DND-41 (cell line): ENCODE measurements around the gene ZNF668.

ENCODE experiments used
- ATAC-seq: fragments of 200-7000 bp; cut with Tn5 transposase; 3 replicates; pipeline ENCODE4 v1.9.1; 2021; ENCODE audit warnings: low read depth; ENCODE audit not compliant: insufficient read depth
- DNase-seq: peaks from one replicate; pipeline ENCODE4 v3.0.0-alpha.2; 2020
- H2AFZ ChIP-seq: 2 replicates; pipeline ENCODE4 v1.6.0; 2012; ENCODE audit warnings: low read depth, low read length
- H3K27ac ChIP-seq: 2 replicates; pipeline ENCODE4 v1.5.1; 2012; ENCODE audit warnings: low read length, inconsistent platforms
- H3K27me3 ChIP-seq: fragments of 200-600 bp; sonication (generic); 2 replicates; pipeline ENCODE4 v1.6.0; 2012; ENCODE audit warnings: low read length, mild to moderate bottlenecking, inconsistent platforms; ENCODE audit not compliant: insufficient read depth, poor library complexity
- H3K36me3 ChIP-seq: 2 replicates; pipeline ENCODE4 v1.5.1; 2012; ENCODE audit warnings: low read length, inconsistent platforms; ENCODE audit not compliant: insufficient read depth
- H3K4me1 ChIP-seq: 2 replicates; pipeline ENCODE4 v1.5.1; 2012; ENCODE audit warnings: mild to moderate bottlenecking, low read length; ENCODE audit not compliant: insufficient read depth
- H3K4me2 ChIP-seq: 2 replicates; pipeline ENCODE4 v1.6.0; 2012; ENCODE audit warnings: mild to moderate bottlenecking, moderate library complexity, low read length, inconsistent platforms; ENCODE audit not compliant: insufficient read depth
- H3K4me3 ChIP-seq, 2 experiments: fragments of 200-600 bp in 1 of 2; shearing (Covaris generic) in 1 of 2; 2 replicates each; pipeline ENCODE4 v1.5.1; 2012 to 2016; ENCODE audit warnings: inconsistent platforms in 2 of 2, low read length in 2 of 2, mild to moderate bottlenecking in 2 of 2, low read depth in 1 of 2, moderate library complexity in 1 of 2
- H3K79me2 ChIP-seq: 2 replicates; pipeline ENCODE4 v1.6.0; 2012; ENCODE audit warnings: low read length, inconsistent platforms; ENCODE audit not compliant: insufficient read depth
- H3K9ac ChIP-seq: 2 replicates; pipeline ENCODE4 v1.6.0; 2012; ENCODE audit warnings: low read depth, mild to moderate bottlenecking, inconsistent platforms, low read length, moderate library complexity
- H3K9me3 ChIP-seq: 2 replicates; pipeline ENCODE4 v1.5.1; 2012; ENCODE audit warnings: low read length, moderate library complexity, mild to moderate bottlenecking, inconsistent platforms; ENCODE audit not compliant: insufficient read depth, severe bottlenecking
- H4K20me1 ChIP-seq: 2 replicates; pipeline ENCODE4 v1.6.0; 2012; ENCODE audit warnings: low read length; ENCODE audit not compliant: insufficient read depth
- CTCF ChIP-seq: IDR thresholded peaks from 2 replicates; pipeline ENCODE4 v1.5.1; 2012; ENCODE audit warnings: borderline replicate concordance, low read length, moderate library complexity, mild to moderate bottlenecking; ENCODE audit not compliant: poor library complexity, severe bottlenecking; ENCODE audit errors: extremely low read depth
- EZH2 ChIP-seq: IDR thresholded peaks from 3 replicates; pipeline ENCODE4 v1.6.1; 2012; ENCODE audit warnings: borderline replicate concordance, low read depth, mild to moderate bottlenecking, moderate library complexity, low read length, inconsistent platforms; ENCODE audit not compliant: severe bottlenecking

The ZNF668 gene

GRCh38 chr16:31073970-31074813 is at the start of gene ZNF668, which contains the start of gene ZNF646:
Gene ZNF668, minus strand, starts transcription at chr16:31074240. Its CDS starts 9,781 bp downstream, at chr16:31064459.
Gene ZNF646, plus strand, starts transcription at chr16:31074422. Its CDS starts 1,903 bp downstream, at chr16:31076325.
- ATAC-seq (peak; percentile 79), DNase-seq (peak; percentile 99)
- Histone ChIP-seq H3K4me2 (peak within 1 kb of the TSS; percentile 81), H3K4me3 (peak within 1 kb of the TSS; percentile 59 to 90), H3K27ac (peak within 1 kb of the TSS; percentile 87), H3K4me1 (peaks cover 25% of the 10 kb centered on the region), H2AFZ (peak within 1 kb of the TSS; percentile 85), H3K79me2 (peaks cover 88% of the 10 kb centered on the region), H3K9ac (peak within 1 kb of the TSS; percentile 70), H3K9me3 (no peaks in the 10 kb centered on the region), H3K36me3 (peaks cover 38% of the 10 kb centered on the region), H3K27me3 (no peaks in the 10 kb centered on the region), H4K20me1 (peaks cover 38% of the 10 kb centered on the region)
- TF ChIP-seq EZH2 (no peak), CTCF (peak; percentile 18)

DNA sequence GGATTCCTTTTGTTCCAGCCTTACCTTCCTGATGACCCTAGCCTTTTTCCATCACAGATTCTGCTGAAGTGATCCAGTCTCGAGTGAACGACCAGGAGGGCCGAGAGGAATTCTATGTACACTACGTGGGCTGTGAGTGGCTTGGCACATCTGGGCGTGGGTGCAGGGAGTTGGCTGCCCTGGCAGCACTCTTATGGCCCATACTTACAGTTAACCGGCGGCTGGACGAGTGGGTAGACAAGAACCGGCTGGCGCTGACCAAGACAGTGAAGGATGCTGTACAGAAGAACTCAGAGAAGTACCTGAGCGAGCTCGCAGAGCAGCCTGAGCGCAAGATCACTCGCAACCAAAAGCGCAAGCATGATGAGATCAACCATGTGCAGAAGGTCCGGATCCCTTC is 46.1 kb upstream of the ZNF668 start:
- DNase-seq (no peak), ATAC-seq (no peak)
- Histone ChIP-seq H4K20me1 (peaks cover 16% of the 10 kb centered on the region), H3K9me3 (no peaks in the 10 kb centered on the region), H2AFZ (no peak overlapping the region), H3K79me2 (peaks cover 34% of the 10 kb centered on the region), H3K9ac (no peak overlapping the region), H3K4me3 (no peak overlapping the region), H3K36me3 (peaks cover 54% of the 10 kb centered on the region), H3K27ac (no peak overlapping the region), H3K4me2 (no peak overlapping the region), H3K27me3 (no peaks in the 10 kb centered on the region), H3K4me1 (peaks cover 29% of the 10 kb centered on the region)
- TF ChIP-seq CTCF (no peak), EZH2 (no peak)

DNA sequence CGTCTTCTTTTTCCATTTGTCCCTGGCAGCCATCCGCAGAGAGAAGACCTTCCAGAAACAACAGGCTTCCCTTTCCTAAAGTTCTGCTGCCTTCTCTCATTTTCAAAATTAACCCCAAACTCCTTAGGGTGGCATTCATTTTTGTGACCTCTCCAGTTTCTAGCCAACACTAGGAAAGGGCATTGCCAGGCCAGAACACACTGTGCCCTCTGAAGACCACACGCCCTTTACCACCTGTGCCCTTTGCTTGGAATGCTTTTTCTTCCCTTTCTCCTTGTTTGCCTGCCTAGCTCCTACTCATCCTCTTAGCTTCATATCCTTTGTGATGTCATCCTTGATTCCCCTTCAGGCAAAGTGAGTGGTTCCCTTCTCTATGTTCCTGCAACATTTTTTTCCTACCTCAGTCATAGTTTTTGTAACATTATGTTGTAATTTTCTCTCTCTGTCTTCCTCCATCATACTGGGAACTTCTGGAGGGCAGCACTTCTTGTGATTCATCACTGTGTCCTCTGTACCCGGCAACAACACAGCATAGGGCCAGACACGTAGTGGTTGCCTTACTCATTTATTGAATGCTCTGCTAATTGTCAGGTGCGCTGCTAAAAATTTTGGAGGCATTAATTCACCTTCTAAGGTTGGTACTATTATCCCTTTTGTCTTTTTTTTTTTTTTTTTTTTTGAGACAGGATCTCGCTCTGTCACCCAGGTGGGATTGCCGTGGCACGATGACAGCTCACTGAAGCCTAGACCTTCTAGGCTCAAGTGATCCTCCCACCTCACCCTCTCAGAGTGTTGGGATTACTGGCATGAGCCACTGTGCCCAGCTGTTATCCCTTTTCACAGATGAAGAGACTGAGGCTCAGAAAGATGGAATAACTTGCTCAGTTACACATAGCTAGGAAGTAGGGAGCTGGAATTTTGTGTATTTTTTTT is 44.4 kb upstream of the ZNF668 start:
- no peak for ATAC-seq
- peaks cover 16% of the 10 kb centered on the region for H4K20me1 ChIP-seq
- TF ChIP-seq EZH2 (no peak), CTCF (no peak)
- peak overlapping the region; percentile 39 to 62 for H3K4me3 ChIP-seq
- H3K79me2 ChIP-seq: peaks cover 34% of the 10 kb centered on the region
- H3K4me2 ChIP-seq: peak overlapping the region; percentile 92
- DNase-seq: no peak
- peak overlapping the region; percentile 21; the same call in 1 of the 2 replicates for H2AFZ ChIP-seq
- H3K9me3 ChIP-seq: no peaks in the 10 kb centered on the region
- H3K4me1 ChIP-seq: peaks cover 29% of the 10 kb centered on the region
- peak overlapping the region; percentile 58 for H3K27ac ChIP-seq
- no peaks in the 10 kb centered on the region for H3K27me3 ChIP-seq
- peaks cover 46% of the 10 kb centered on the region for H3K36me3 ChIP-seq
- H3K9ac ChIP-seq: peak overlapping the region; percentile 56
